Measurements from ENCODE around the gene C17orf107. TPM values are rescaled to one million over a fixed set of nuclear protein-coding genes. Genes with fewer than 3 reads are reported as not detected.

C17orf107 gene
- total and polyA plus RNA-seq, 2 of the 13 experiments (the other 11 are each of a cell fraction or from before 2014, with no cell fraction given): 0.20 to 0.59 TPM

DNA sequence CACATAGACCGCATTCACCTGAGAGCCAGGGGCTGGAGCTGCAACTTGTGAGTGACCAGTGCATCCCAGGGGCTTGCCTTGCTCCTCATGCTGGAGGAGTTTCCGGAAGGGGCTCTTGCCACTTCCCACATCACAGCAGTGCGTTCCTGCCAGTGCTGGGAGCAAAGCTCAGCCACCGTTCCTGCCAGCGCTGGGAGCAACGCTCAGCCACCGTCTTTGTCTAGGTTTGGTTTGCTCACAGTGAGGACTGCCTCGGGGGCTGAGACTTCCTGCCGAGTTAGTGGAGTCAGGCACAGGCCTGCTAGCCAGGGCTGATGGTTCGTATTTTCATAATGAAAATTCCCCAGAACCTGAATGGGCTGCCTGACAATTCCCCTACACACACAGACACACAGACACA is 9.0 kb downstream of the C17orf107 start (continued):
- no peak for TF ChIP-seq LBX2 (CRISPR knock-in tag; IDR thresholded peaks at IDR 0.05; ENCODE audit: borderline replicate concordance)
- TF ChIP-seq ZNF710 (CRISPR knock-in tag; IDR thresholded peaks at IDR 0.05; ENCODE audit: borderline replicate concordance): no peak
- no peak for TF ChIP-seq WIZ (CRISPR knock-in tag; IDR thresholded peaks at IDR 0.05)
- TF ChIP-seq ATF2 (CRISPR knock-in tag; IDR thresholded peaks at IDR 0.05): peak; percentile 40; the same call in 1 of the 2 replicates
- TF ChIP-seq RFX1 (IDR thresholded peaks at IDR 0.05): no peak
- TF ChIP-seq EHMT2 (IDR thresholded peaks at IDR 0.05; ENCODE audit: borderline replicate concordance, low read depth, low read length): no peak
- no peak for TF ChIP-seq PLRG1 (conservative IDR thresholded peaks at IDR 0.05)
- no peak for TF ChIP-seq ZNF367 (CRISPR knock-in tag; IDR thresholded peaks at IDR 0.05; ENCODE audit: borderline replicate concordance)
- TF ChIP-seq JARID2 (CRISPR knock-in tag; IDR thresholded peaks at IDR 0.05; ENCODE audit: insufficient replicate concordance): no peak
- no peak for TF ChIP-seq PCBP1 (IDR thresholded peaks at IDR 0.05; ENCODE audit: borderline replicate concordance, low read depth, low read length)
- TF ChIP-seq ZSCAN12 (CRISPR knock-in tag; IDR thresholded peaks at IDR 0.05): no peak
- TF ChIP-seq SP1 (IDR thresholded peaks at IDR 0.05): no peak
- no peak for TF ChIP-seq SP1 (CRISPR knock-in tag; IDR thresholded peaks at IDR 0.05)
- TF ChIP-seq EED (CRISPR knock-in tag; IDR thresholded peaks at IDR 0.05): no peak
- no peak for TF ChIP-seq CSRNP2 (CRISPR knock-in tag; conservative IDR thresholded peaks at IDR 0.05; ENCODE audit: low read depth)
- TF ChIP-seq ZBTB46 (CRISPR knock-in tag; IDR thresholded peaks at IDR 0.05; ENCODE audit: borderline replicate concordance): no peak
- TF ChIP-seq SIX4 (CRISPR knock-in tag; IDR thresholded peaks at IDR 0.05): 0 out of 2 replicates have a peak, but pooled peaks have one; percentile 43
- TF ChIP-seq ZNF512 (CRISPR knock-in tag; IDR thresholded peaks at IDR 0.05): no peak
- TF ChIP-seq ZFP1 (CRISPR knock-in tag; IDR thresholded peaks at IDR 0.05): 0 out of 2 replicates have a peak, but pooled peaks have one; percentile 34
- peak; percentile 62; the same call in 1 of the 2 replicates for TF ChIP-seq MEIS1 (CRISPR knock-in tag; IDR thresholded peaks at IDR 0.05; ENCODE audit: borderline replicate concordance)
- 0 out of 2 replicates have a peak, but pooled peaks have one; percentile 25 for TF ChIP-seq BATF2 (CRISPR knock-in tag; IDR thresholded peaks at IDR 0.05)

Measured in HepG2 (cell line).